Left forelimb (tissue), 1 donor: ENCODE data around the gene NUCB1.
"Not testable (repeated sequence)": the region's sequence is repeated elsewhere in the genome, so short reads cannot be mapped to it uniquely, and the experiment has no call there.

Source experiments
- DNase-seq: peaks from one replicate; pipeline ENCODE4 v3.0.0-alpha.2; 2018; ENCODE audit warnings: low spot score

Gene NUCB1

GRCh38 chr19:48874303-48875135 lies 25.6 kb upstream of the NUCB1 start:
- no peak for DNase-seq

DNA sequence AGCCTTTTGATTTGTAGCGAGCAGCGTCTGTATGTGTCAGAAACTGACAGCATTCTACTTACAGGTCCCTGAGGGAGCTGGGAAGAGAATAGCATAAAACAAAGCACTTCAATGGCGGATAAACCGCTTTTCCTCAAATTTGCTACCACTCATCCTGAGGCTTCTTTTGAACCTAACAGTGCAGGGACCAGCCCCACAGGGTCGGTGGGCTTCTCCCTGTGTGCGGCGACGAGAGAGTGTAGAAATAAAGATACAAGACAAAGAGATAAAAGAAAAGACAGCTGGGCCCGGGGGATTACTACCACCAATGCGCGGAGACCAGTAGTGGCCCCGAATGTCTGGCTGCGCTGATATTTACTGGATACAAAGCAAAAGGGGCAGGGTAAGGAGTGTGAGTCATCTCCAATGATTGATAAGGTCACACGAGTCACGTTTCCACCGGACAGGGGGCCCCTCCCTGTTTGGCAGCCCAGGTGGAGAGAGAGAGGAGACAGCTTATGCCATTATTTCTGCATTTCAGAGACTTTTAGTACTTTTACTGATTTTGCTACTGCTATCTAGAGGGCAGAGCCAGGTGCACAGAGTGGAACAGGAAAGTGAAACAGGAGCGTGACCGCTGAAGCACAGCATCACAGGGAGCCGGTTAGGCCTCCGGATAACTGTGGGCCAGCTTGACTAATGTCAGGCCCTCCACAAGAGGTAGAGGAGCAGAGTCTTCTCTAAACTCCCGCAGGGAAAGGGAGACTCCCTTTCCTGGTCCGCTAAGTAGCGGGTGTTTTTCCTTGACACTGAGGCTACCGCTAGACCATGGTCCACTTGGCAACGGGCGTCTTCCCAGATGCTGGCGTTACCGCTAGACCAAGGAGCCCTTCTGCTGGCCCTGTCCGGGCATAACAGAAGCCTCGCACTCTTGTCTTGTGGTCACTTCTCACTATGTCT lies 23.8 kb upstream of the NUCB1 start:
- not testable (repeated sequence) for DNase-seq

DNA sequence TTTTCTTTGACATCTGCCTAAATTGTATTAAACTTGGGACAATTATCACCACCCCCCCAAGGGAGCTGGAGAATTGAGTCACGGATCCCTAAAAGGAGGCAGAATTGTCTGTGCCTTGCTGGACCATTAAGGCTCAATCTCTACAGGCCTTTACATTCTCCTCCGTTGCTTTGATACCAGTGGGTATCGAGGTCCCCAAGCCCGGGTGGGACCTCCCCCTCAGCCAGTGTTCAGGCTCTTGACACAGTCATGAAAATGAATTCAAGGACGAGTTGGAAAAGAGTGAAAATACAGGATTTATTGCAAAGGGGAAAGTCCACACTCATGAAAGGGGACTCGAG lies 22.3 kb upstream of the NUCB1 start:
- no peak for DNase-seq

DNA sequence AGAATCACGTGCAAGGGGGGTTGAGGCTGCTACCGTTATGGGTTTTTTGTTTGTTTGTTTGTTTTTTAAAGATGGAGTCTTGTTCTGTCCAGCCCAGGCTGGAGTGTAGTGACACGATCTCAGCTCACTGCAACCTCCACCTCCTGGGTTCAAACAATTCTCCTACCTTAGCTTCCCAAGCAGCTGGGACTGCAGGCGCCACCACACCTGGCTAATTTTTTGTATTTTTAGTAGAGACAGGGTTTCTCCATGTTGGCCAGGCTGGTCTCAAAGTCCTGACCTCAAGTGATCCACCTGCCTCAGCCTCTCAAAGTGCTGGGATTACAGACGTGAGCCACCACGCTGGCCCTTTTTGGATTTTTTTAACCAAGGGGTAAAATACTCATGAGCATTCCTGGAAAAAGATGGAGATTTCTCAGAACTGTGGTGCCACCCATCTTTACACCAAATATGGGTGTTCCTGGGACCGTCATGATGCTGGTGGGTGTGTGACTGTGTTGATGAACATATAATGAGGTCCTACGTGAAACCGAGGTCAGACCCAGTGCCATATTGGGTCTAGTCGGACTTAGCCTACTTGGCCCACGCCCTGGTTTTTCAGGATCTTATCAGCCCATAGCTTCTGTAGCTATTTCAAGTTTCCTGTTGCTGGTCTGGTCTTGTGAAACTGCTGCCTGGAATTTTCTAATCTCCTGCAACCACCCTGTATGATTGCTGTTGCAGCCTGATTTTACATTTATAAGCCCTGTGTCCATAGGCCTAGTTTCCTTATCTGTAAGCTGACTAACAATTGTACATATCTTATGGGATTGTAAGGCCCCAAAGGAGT lies 21.7 kb upstream of the NUCB1 start:
- no peak for DNase-seq

GRCh38 chr19:48879025-48879637 lies 21.0 kb upstream of the NUCB1 start:
- DNase-seq, result no peak

GRCh38 chr19:48879696-48880095 lies 20.4 kb upstream of the NUCB1 start:
- not testable (repeated sequence) for DNase-seq

GRCh38 chr19:48881741-48882657 lies 18.1 kb upstream of the NUCB1 start:
- no peak for DNase-seq

DNA sequence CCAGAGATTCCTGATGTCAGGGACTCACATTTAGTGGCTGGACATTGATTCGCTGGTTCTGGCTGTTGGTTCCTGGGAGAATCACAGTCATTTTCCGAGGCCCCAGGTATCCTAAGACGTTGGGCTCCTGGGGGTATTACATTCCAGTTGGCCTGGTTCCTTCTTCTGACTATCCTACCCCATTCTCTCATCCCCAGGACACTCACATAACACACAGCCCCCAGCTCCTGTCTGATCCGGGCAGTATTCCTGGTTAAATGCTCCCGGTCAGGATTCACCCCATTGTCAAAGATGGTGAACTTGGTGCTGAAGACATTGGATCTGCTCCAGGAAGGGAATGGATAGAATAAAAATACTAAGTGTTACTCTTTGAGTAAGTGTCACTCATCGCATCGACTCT lies 16.4 kb upstream of the NUCB1 start:
- DNase-seq, result no peak

DNA sequence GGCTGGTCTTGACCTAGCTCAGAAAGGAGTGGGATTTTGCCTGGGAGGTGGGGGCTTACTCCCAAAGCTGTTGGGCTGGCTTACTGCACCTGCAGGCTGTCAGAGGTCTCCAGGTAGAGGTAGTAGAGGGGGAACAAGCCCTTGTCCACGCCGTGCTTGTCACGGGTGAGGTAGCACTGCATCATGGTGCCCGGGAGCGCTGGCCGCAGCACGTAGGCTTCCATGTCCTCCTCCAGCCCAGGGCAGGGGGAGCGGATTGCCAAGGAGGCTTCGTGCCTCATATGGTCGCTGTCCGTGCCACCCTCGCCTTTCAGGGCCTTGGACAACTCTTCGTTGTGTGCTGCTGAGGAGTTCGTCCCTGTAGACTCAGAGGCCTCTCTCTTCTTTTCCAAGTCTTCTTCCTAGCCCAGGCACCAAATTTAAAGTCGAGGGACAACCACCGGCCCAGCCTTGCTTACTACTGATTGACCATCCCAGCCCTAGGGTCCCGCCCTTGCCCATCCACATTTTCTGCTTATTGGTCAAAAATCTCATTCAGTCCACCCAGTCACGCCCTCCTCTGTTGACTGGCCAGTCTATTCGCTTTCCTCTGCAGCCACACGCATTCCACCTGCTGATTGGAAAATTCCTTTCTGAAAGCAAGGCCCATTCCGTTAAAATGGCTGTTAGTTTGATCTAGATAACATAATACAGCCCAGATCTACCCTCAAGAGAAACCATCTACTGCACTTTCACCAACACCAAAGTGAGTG lies 12.1 kb upstream of the NUCB1 start:
- no peak for DNase-seq

DNA sequence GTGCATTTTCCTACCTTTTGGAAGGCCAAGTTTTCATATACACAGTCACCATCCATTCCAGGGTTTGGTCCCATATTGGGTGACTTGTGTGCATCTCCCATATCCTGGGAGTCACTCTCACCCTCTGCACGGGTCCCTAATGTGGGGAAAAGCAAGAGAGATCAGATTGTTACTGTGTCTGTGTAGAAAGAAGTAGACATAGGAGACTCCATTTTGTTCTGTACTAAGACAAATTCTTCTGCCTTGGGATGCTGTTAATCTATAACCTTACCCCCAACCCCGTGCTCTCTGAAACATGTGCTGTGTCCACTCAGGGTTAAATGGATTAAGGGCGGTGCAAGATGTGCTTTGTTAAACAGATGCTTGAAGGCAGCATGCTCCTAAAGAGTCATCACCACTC lies 10.6 kb upstream of the NUCB1 start:
- DNase-seq, result not testable (repeated sequence)

- DNase-seq, result no peak
Observed at GRCh38 chr19:48890551-48890950, 9.6 kb upstream of the NUCB1 start.

GRCh38 chr19:48895226-48895625 lies 4.9 kb upstream of the NUCB1 start:
- no peak for DNase-seq

DNA sequence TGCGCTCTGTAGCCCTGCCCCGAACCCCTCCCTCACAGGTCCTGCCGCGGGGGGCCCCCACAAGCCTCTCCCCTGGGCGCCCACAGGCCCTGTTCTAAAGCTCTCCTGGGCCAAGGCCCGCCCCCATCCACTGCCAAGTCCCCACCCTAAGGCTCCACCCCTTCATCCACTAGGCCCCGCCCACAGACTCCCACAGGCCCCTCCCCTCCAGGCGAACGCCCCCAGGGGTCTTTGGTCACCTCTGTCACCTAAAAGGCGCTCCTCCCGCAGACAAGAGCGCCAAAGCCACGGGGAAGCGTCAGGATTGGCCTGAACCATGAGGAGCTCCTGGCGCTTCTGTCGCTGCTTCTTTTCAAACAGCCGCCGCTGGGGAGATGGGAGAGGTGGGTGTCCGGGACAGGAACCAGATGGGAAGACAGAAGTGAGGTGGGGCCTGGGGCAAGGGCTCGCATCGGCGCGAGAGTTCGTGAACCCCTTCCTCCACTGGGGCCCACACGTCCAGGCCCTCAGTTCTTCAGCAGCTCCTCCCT lies 3.9 kb upstream of the NUCB1 start:
- DNase-seq, result no peak

- DNase-seq, result no peak
Observed at GRCh38 chr19:48897181-48897580, 2.9 kb upstream of the NUCB1 start.

- DNase-seq, result not testable (repeated sequence)
Observed at GRCh38 chr19:48899386-48899749, 744 bp upstream of the NUCB1 start.

DNA sequence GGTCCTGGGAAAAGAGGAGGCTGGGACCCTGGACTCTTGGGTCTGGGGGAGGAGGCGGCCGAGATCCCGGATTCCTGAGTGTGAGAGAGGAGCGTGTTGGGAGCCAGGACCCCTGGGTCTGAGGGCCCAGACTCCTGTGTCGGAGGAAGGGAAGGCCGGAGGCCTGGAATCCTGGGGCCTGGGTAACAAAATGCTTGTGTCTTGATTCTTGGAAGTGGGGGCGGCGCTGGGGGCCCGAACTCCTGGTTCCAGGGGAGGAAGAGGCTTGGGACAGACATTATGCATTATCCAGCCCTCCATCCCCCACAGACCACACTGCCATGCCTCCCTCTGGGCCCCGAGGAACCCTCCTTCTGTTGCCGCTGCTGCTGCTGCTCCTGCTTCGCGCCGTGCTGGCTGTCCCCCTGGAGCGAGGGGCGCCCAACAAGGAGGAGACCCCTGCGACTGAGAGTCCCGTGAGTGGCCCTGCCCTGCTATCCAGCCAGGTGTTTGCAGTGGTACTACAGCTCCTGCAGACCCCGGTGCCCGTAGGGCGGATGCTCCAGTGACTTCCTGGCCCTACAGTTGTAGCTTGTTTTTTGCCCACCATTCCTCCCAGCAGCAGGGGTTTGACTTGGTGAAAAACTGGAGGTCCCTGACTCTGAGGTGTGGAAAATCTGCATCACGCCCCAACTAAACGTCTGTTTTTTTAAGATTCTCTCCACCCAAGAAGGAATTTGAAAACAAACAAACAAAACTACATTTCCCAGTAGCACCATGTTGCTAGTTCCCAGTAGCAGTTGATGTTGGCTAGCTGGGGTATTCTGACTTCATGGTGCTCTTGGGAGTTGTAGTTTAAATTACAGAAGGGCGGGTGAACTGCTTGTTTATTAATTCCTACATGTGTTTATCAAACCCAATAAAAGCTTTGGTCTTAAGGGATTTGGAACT lies 630 bp downstream of the NUCB1 start:
- no peak for DNase-seq

GRCh38 chr19:48902291-48902690 lies 2.2 kb downstream of the NUCB1 start:
- DNase-seq, result not testable (repeated sequence)

GRCh38 chr19:48903788-48904187 lies 3.7 kb downstream of the NUCB1 start:
- DNase-seq, result not testable (repeated sequence)

GRCh38 chr19:48905664-48906063 lies 5.6 kb downstream of the NUCB1 start:
- DNase-seq, result no peak
